Kidney (tissue), 14 donors: ENCODE data around the gene GPD1. TPM values are rescaled to one million over a fixed set of nuclear protein-coding genes. Genes with fewer than 3 reads are reported as not detected.

Experiments used
- DNase-seq, 5 donors: peaks; one replicate each; pipeline ENCODE4 v3.0.0-alpha.2; 2013 to 2020
- FAIRE-seq: peaks from 2 replicates; lab custom pipeline; 2012; peaks lifted over from hg19 to GRCh38; lab: Jason Lieb, UNC
- H3K27ac ChIP-seq, 2 donors: one replicate each; pipeline ENCODE4 v1.7.0; 2013; ENCODE audit warnings: low read depth in 2 of 2, low read length in 2 of 2, inconsistent platforms in 1 of 2
- H3K27me3 ChIP-seq: one replicate; pipeline ENCODE4 v1.7.1; 2013; ENCODE audit warnings: low read length, inconsistent platforms; ENCODE audit not compliant: control insufficient read depth, insufficient read depth
- H3K36me3 ChIP-seq, 3 donors: one replicate each; pipeline versions ENCODE4 v1.7.0 to v1.7.1; 2013; ENCODE audit warnings: low read length in 3 of 3, control low read depth in 1 of 3, inconsistent platforms in 1 of 3; ENCODE audit not compliant: insufficient read depth in 3 of 3, control insufficient read depth in 2 of 3
- H3K4me1 ChIP-seq, 3 donors: one replicate each; pipeline versions ENCODE4 v1.7.0 to v1.7.1; 2013; ENCODE audit warnings: low read length in 3 of 3, inconsistent platforms in 1 of 3, low read depth in 1 of 3; ENCODE audit not compliant: control insufficient read depth in 2 of 3, insufficient read depth in 2 of 3
- H3K4me3 ChIP-seq, 3 donors: one replicate each; pipeline versions ENCODE4 v1.7.0 to v1.8.1; 2013; ENCODE audit warnings: low read length in 3 of 3, control low read depth in 1 of 3, inconsistent platforms in 1 of 3
- H3K9ac ChIP-seq, 3 donors: one replicate each; pipeline versions ENCODE4 v1.7.0 to v1.7.1; 2013; ENCODE audit warnings: low read length in 3 of 3, control low read depth in 1 of 3, inconsistent platforms in 1 of 3
- H3K9me3 ChIP-seq, 3 donors: one replicate each; pipeline versions ENCODE4 v1.7.0 to v1.7.1; 2013; ENCODE audit warnings: low read length in 3 of 3, control low read depth in 1 of 3, inconsistent platforms in 1 of 3; ENCODE audit not compliant: control insufficient read depth in 2 of 3, insufficient read depth in 1 of 3
- CTCF ChIP-seq: IDR thresholded peaks from 3 replicates; pipeline ENCODE4 v1.5.1; 2012; ENCODE audit warnings: mild to moderate bottlenecking, moderate library complexity, borderline replicate concordance; ENCODE audit not compliant: insufficient read depth; ENCODE audit errors: extremely low read depth
- intact Hi-C: fragments of 100-400 bp; cut with DNase I; formaldehyde crosslinking; loops from one replicate; pipeline ENCODE4 v1.11.1; 2022
- polyA plus RNA-seq: library from polyadenylated mRNA; stranded (reverse); fragments of 350-450 nt; fragmentation: Illumina TruSeq; extraction: RNeasy Lipid Tissue Mini Kit (QIAGEN cat#74804); gene quantifications from one replicate; pipeline ENCODE4 v1.2.3, GENCODE V29; 2014; ENCODE audit warnings: low read depth, low replicate concordance; ENCODE audit not compliant: insufficient read depth
- total RNA-seq: library from RNA; stranded (reverse); fragmentation: NEBNext Ultra II Directional; extraction: Animal tissue kit (Norgen Biotek cat#: 25700); gene quantifications from one replicate; pipeline ENCODE4 v1.2.1, GENCODE V29; 2021
- donor health status: control.
- donor health status: control.
- donor health status: control.
- donor health status: control.
- donor health status: control.
- donor health status: DM: yes; HTN: yes; CAD: no.
- donor health status: Normal renal cell carcinoma (clear cell type).

The GPD1 gene
- total and polyA plus RNA-seq, 2 donors from 2014 or later = 15.1 to 139 TPM

GRCh38 chr12:50059440-50060119, 44.2 kb upstream of the GPD1 start:
- no peak for TF ChIP-seq CTCF
- no peaks in the 10 kb centered on the region for H3K27me3 ChIP-seq
- H3K27ac ChIP-seq = no peak overlapping the region
- H3K4me3 ChIP-seq = no peak overlapping the region
- H3K4me1 ChIP-seq = peaks cover 0 to 6% (median 4%) of the 10 kb centered on the region in 3 donors
- no peak overlapping the region for H3K9ac ChIP-seq
- H3K36me3 ChIP-seq = no peaks in the 10 kb centered on the region
- no peaks in the 10 kb centered on the region for H3K9me3 ChIP-seq
- FAIRE-seq (no peak), DNase-seq (peak in 1 of 5 donors; percentile 53)
- intact Hi-C loops = no loop called here

GRCh38 chr12:50060120-50060468, 43.7 kb upstream of the GPD1 start:
- Histone ChIP-seq H3K4me1 (peaks cover 0 to 6% (median 4%) of the 10 kb centered on the region in 3 donors), H3K4me3 (no peak overlapping the region), H3K27me3 (no peaks in the 10 kb centered on the region), H3K36me3 (no peaks in the 10 kb centered on the region), H3K9me3 (no peaks in the 10 kb centered on the region), H3K9ac (no peak overlapping the region), H3K27ac (no peak overlapping the region)
- DNase-seq (no peak), FAIRE-seq (no peak)
- TF ChIP-seq CTCF = no peak
- intact Hi-C loops = no loop called here

- Histone ChIP-seq H3K36me3 (no peaks in the 10 kb centered on the region), H3K4me1 (peaks cover 0 to 6% (median 4%) of the 10 kb centered on the region in 3 donors), H3K4me3 (no peak overlapping the region), H3K9ac (no peak overlapping the region), H3K27ac (no peak overlapping the region), H3K9me3 (no peaks in the 10 kb centered on the region), H3K27me3 (no peaks in the 10 kb centered on the region)
- TF ChIP-seq CTCF = no peak
- intact Hi-C loops = no loop called here
- no peak for DNase-seq
- no peak for FAIRE-seq
These were observed 42.6 kb upstream of the GPD1 start for GRCh38 chr12:50061171-50061570.
